HCT116 (cell line): ENCODE data around the gene CCL27. TPM values are rescaled to one million over a fixed set of nuclear protein-coding genes. Genes with fewer than 3 reads are reported as not detected.
A peak's percentile ranks its signal among the peaks of the same experiment; 100 is the strongest.

Experiments used
- ATAC-seq: fragments of 200-7000 bp; cut with Tn5 transposase; 2 replicates; pipeline ENCODE4 v1.9.1; 2020; ENCODE audit warnings: mild to moderate bottlenecking, moderate library complexity
- BruUV-seq: library from RNA; stranded (reverse); fragments of 400-500 nt; replicated peaks from 2 replicates; lab custom pipeline; 2021; lab: Mats Ljungman, UMichigan
- CTCF ChIA-PET: fragments of 300-600 bp; sonication (Branson Sonifier 250); formaldehyde crosslinking; loops from one replicate; lab custom pipeline; 2021; ENCODE audit warnings: antibody characterized with exemption; lab: Charles Lee
- POLR2A ChIA-PET: fragments of 300-600, 350-600 bp; sonication (Branson Sonifier 250); formaldehyde crosslinking; loops from one replicate; lab custom pipeline; 2021; ENCODE audit warnings: antibody characterized with exemption; lab: Charles Lee
- RAD21 ChIA-PET, 2 experiments: fragments of 300-600 bp; sonication (Branson Sonifier 250); formaldehyde crosslinking; loops; one replicate each; lab custom pipeline; 2023; ENCODE audit warnings: low total read pairs in 2 of 2; ENCODE audit not compliant: uncharacterized antibody in 2 of 2, unreplicated experiment in 2 of 2, low non-redundant PET in 1 of 2; lab: Charles Lee
- DNase-seq: peaks from one replicate; pipeline ENCODE4 v3.0.0-alpha.2; 2010; ENCODE audit warnings: low read depth, low spot score
- H2AFZ ChIP-seq: fragments of 200-600 bp; shearing (Covaris generic), sonication (generic); 2 replicates; pipeline ENCODE4 v1.6.1; 2017; ENCODE audit warnings: low read depth, mixed run types, mixed read lengths, antibody characterized with exemption, low read length; ENCODE audit not compliant: poor library complexity, severe bottlenecking
- H3K27ac ChIP-seq: 2 replicates; pipeline ENCODE4 v1.5.1; 2012; ENCODE audit warnings: low read depth, low read length
- H3K27me3 ChIP-seq: fragments of 200-600 bp; sonication (generic); 2 replicates; pipeline ENCODE4 v1.6.1; 2016; ENCODE audit warnings: mixed run types, low read length, mixed read lengths; ENCODE audit not compliant: insufficient read depth
- H3K36me3 ChIP-seq, 2 experiments: fragments of 200-500 bp in 1 of 2; fragments of 200-600 bp in 1 of 2; sonication (Bioruptor generic) in 1 of 2; sonication (generic) in 1 of 2; 2 replicates each; pipeline versions ENCODE4 v1.5.1 to v1.6.1; 2014 to 2016; ENCODE audit warnings: low read length in 2 of 2, inconsistent platforms in 1 of 2, mixed read lengths in 1 of 2, mixed run types in 1 of 2; ENCODE audit not compliant: insufficient read depth in 2 of 2, control insufficient read depth in 1 of 2
- H3K4me1 ChIP-seq, 2 experiments: fragments of 200-600 bp in 1 of 2; sonication (generic) in 1 of 2; 2 replicates each; pipeline versions ENCODE4 v1.5.1 to v1.6.1; 2012 to 2017; ENCODE audit warnings: low read length in 2 of 2, inconsistent platforms in 1 of 2, mild to moderate bottlenecking in 1 of 2, mixed read lengths in 1 of 2, mixed run types in 1 of 2, moderate library complexity in 1 of 2; ENCODE audit not compliant: insufficient read depth in 2 of 2, control insufficient read depth in 1 of 2
- H3K4me2 ChIP-seq: fragments of 200-600 bp; sonication (generic); 2 replicates; pipeline ENCODE4 v1.6.1; 2017; ENCODE audit warnings: mixed run types, low read length, mixed read lengths
- H3K4me3 ChIP-seq, 2 experiments: fragments of 200-600 bp in 1 of 2; sonication (generic) in 1 of 2; replicated peaks in 1 of 2; 2 replicates each; pipeline ENCODE4 v1.5.1; 2011 to 2016; ENCODE audit warnings: low read length in 2 of 2, control low read depth in 1 of 2, low read depth in 1 of 2, mild to moderate bottlenecking in 1 of 2, mixed read lengths in 1 of 2, mixed run types in 1 of 2
- H3K79me2 ChIP-seq: fragments of 200-600 bp; sonication (generic); 2 replicates; pipeline ENCODE4 v1.6.1; 2017; ENCODE audit warnings: mild to moderate bottlenecking, mixed run types, low read length, moderate library complexity, mixed read lengths; ENCODE audit not compliant: insufficient read depth
- H3K9ac ChIP-seq: fragments of 200-600 bp; sonication (generic); 2 replicates; pipeline ENCODE4 v1.6.1; 2016; ENCODE audit warnings: low read length, mixed read lengths
- H3K9me2 ChIP-seq: fragments of 200-600 bp; sonication (generic), shearing (Covaris generic); 2 replicates; pipeline ENCODE4 v1.6.1; 2017; ENCODE audit warnings: mixed run types, mild to moderate bottlenecking, moderate library complexity; ENCODE audit not compliant: insufficient read depth
- H3K9me3 ChIP-seq, 2 experiments: fragments of 200-500 bp in 1 of 2; fragments of 200-600 bp in 1 of 2; sonication (Bioruptor generic) in 1 of 2; sonication (generic) in 1 of 2; 2 replicates each; pipeline ENCODE4 v1.6.1; 2014 to 2017; ENCODE audit warnings: low read length in 2 of 2, mixed read lengths in 2 of 2, inconsistent platforms in 1 of 2, low read depth in 1 of 2, mild to moderate bottlenecking in 1 of 2, mixed run types in 1 of 2, moderate library complexity in 1 of 2; ENCODE audit not compliant: control insufficient read depth in 1 of 2, insufficient read depth in 1 of 2
- H4K20me1 ChIP-seq: fragments of 200-600 bp; sonication (generic), shearing (Covaris generic); 2 replicates; pipeline ENCODE4 v1.6.1; 2017; ENCODE audit warnings: mixed run types, mild to moderate bottlenecking, moderate library complexity; ENCODE audit not compliant: insufficient read depth
- ATF3 ChIP-seq: IDR thresholded peaks from 2 replicates; pipeline ENCODE4 v1.6.1; 2012
- CEBPB ChIP-seq: IDR thresholded peaks from 2 replicates; pipeline ENCODE4 v1.6.1; 2012; ENCODE audit warnings: low read depth
- EGR1 ChIP-seq: IDR thresholded peaks from 2 replicates; pipeline ENCODE4 v1.6.1; 2012; ENCODE audit warnings: low read depth
- EZH2phosphoT487 ChIP-seq: fragments of 200-600 bp; IDR thresholded peaks from 2 replicates; pipeline ENCODE4 v1.6.1; 2018; ENCODE audit warnings: antibody characterized with exemption, borderline replicate concordance
- MAX ChIP-seq: IDR thresholded peaks from 2 replicates; pipeline ENCODE4 v1.6.1; 2012
- POLR2A ChIP-seq: IDR thresholded peaks from 2 replicates; pipeline ENCODE4 v1.7.0; 2011; ENCODE audit warnings: borderline replicate concordance; ENCODE audit not compliant: insufficient read depth, insufficient read length; ENCODE audit errors: extremely low read depth
- RAD21 ChIP-seq: IDR thresholded peaks from 2 replicates; pipeline ENCODE4 v1.6.1; 2012; ENCODE audit warnings: low read depth, mild to moderate bottlenecking
- ZFX ChIP-seq: fragments of 450-650 bp; IDR thresholded peaks from 2 replicates; pipeline ENCODE4 v1.6.1; 2017
- ZNF274 ChIP-seq: fragments of 200-500 bp; sonication (Bioruptor generic); IDR thresholded peaks from 2 replicates; pipeline ENCODE4 v1.6.1; 2014; ENCODE audit warnings: mild to moderate bottlenecking, low read depth, low read length, inconsistent platforms
- intact Hi-C: fragments of 100-400 bp; cut with micrococcal nuclease; formaldehyde crosslinking; loops from 2 replicates; pipeline ENCODE4 v1.10.0; 2022
- total RNA-seq: library from RNA; stranded (reverse); gene quantifications from one replicate; pipeline ENCODE4 v1.2.1, GENCODE V29; 2021; ENCODE audit not compliant: unreplicated experiment
- TF ChIP-seq, protein P1 (sequence below): IDR thresholded peaks from 2 replicates; pipeline ENCODE4 v1.6.1; 2012; ENCODE audit warnings: low read depth

Gene CCL27
- total RNA-seq, 1 experiment from 2014 or later, result 1.0 TPM

DNA sequence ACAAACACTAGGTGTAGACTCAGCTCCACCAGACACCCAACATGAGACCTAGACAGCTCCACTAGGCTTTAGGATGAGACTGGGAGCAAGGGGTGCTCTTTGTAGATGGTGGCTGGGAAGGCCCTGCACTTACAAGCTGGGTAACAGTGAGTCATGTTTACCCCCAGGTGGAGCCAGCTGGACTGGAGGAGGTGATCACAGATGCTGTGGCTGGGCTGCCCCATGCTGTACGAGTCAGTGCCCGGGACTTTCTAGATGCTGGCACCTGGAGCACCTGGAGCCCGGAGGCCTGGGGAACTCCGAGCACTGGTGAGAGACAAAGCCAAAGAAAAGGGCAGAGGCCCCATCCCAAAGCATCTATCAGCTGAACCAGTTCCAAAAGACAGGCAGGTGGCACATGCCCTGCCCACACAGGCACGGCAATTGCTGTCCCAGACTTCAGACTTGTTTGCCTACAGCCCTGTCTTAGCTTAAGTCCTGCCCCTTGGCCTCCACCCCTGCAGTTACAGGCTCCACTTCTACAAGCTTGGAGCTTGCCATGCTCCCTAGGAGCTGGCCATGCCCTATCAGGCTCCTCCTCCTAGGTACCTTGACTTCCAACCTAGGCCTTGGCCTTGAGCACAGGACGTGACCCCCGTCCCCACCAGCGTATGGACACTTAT lies 2.7 kb downstream of the CCL27 start:
- Histone ChIP-seq H2AFZ (no peak overlapping the region), H3K4me3 (no peak overlapping the region), H3K27me3 (no peaks in the 10 kb centered on the region), H3K36me3 (no peaks in the 10 kb centered on the region), H3K4me2 (peak overlapping the region; percentile 5; the same call in 1 of the 2 replicates), H3K9ac (no peak overlapping the region), H3K9me2 (no peaks in the 10 kb centered on the region), H3K4me1 (peaks cover 9 to 23% of the 10 kb centered on the region in 2 experiments), H3K79me2 (no peaks in the 10 kb centered on the region), H3K9me3 (no peaks in the 10 kb centered on the region), H3K27ac (no peak overlapping the region), H4K20me1 (no peaks in the 10 kb centered on the region)
- BruUV-seq, result no TSS peak
- ChIA-PET CTCF (no interaction called here), POLR2A (no interaction called here), RAD21 (no interaction called here)
- TF ChIP-seq ATF3 (no peak), MAX (no peak), EGR1 (no peak), ZNF274 (no peak), CEBPB (no peak), ZFX (no peak), EZH2phosphoT487 (no peak), POLR2A (no peak), RAD21 (no peak)
- TF ChIP-seq, protein P1, sequence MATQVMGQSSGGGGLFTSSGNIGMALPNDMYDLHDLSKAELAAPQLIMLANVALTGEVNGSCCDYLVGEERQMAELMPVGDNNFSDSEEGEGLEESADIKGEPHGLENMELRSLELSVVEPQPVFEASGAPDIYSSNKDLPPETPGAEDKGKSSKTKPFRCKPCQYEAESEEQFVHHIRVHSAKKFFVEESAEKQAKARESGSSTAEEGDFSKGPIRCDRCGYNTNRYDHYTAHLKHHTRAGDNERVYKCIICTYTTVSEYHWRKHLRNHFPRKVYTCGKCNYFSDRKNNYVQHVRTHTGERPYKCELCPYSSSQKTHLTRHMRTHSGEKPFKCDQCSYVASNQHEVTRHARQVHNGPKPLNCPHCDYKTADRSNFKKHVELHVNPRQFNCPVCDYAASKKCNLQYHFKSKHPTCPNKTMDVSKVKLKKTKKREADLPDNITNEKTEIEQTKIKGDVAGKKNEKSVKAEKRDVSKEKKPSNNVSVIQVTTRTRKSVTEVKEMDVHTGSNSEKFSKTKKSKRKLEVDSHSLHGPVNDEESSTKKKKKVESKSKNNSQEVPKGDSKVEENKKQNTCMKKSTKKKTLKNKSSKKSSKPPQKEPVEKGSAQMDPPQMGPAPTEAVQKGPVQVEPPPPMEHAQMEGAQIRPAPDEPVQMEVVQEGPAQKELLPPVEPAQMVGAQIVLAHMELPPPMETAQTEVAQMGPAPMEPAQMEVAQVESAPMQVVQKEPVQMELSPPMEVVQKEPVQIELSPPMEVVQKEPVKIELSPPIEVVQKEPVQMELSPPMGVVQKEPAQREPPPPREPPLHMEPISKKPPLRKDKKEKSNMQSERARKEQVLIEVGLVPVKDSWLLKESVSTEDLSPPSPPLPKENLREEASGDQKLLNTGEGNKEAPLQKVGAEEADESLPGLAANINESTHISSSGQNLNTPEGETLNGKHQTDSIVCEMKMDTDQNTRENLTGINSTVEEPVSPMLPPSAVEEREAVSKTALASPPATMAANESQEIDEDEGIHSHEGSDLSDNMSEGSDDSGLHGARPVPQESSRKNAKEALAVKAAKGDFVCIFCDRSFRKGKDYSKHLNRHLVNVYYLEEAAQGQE, result no peak
- ATAC-seq, result peak; percentile 18; the same call in 1 of the 2 replicates
- intact Hi-C loops, result no loop called here
- DNase-seq, result no peak
